GM13976 (cell line): ENCODE measurements around the gene ZBED2.

ENCODE experiments used
- DNase-seq: peaks from one replicate; pipeline ENCODE4 v3.0.0; 2012; ENCODE audit warnings: low spot score
- CTCF ChIP-seq: IDR thresholded peaks from 2 replicates; pipeline ENCODE4 v1.5.1; 2012; ENCODE audit warnings: borderline replicate concordance, mild to moderate bottlenecking; ENCODE audit not compliant: insufficient read depth; ENCODE audit errors: extremely low read depth, missing control alignments, control extremely low read depth
- in situ Hi-C: fragments of 300-500 bp; cut with MboI; formaldehyde crosslinking; loops from one replicate; pipeline ENCODE4 v1.12.0; 2022; ENCODE audit warnings: low sequenced_read_pairs, mixed read lengths, inconsistent platforms; ENCODE audit not compliant: unreplicated experiment

ZBED2 gene

DNA sequence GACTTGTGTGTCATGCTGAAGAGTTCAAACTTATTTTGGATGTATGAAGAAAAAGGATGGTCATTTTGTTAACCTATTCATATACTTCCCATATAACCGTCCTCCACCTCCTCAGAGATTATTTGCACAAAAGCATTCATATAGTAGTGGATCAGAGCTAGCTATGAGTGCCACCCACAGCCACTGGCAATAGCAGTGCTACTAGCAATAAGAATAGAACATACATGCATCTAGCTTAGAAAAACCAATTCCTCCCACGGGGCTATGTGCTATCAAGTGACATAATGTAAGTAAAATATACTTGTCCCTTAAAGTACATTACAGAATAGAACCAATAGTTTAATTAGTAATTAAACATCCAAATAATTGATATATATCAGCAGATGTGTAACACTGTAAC is 10.3 kb upstream of the ZBED2 start:
- no peak for DNase-seq
- in situ Hi-C loops, result no loop called here
- no peak for TF ChIP-seq CTCF

- DNase-seq, result no peak
- in situ Hi-C loops, result no loop called here
- TF ChIP-seq CTCF, result no peak
These were observed 9.9 kb upstream of the ZBED2 start for GRCh38 chr3:111605018-111605417.

DNA sequence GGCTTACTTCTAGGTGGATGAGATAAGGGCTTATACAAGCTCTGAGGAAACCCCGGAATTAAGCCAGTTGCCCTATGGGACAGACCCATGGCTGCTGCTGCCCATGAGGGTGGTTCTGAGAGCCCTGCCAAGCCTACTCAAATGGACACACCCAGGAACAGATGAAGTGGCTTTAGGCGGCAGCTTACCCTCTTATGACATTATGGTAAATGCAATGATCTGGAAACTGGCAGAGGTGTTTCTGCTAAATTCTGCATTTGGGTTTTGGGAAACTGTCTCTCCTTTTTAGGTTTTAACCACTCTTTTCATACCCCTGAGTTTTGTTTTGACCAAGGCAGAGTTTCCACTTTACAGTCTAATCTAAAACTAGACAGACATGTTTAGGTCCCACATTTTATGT is 9.0 kb upstream of the ZBED2 start:
- TF ChIP-seq CTCF, result no peak
- in situ Hi-C loops, result no loop called here
- no peak for DNase-seq

DNA sequence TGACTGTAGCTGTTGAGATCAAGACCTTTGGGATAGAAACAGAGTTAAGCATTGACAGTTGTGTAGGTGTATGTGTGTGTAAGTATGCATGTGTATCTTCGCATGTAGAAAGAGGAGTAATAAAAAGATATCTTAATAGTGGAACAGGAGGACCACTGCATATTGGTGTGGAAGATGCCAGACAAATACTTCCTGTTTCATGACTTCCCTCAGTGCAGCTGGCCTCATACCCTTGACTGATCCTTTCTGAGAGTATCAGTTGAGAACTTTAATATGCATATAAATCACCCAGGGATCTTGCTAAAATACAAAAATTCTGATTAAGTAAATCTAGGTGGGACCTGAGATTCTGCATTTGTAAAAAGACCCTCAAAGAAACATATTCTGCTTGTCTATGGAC is 8.5 kb upstream of the ZBED2 start:
- in situ Hi-C loops, result no loop called here
- no peak for DNase-seq
- no peak for TF ChIP-seq CTCF

DNA sequence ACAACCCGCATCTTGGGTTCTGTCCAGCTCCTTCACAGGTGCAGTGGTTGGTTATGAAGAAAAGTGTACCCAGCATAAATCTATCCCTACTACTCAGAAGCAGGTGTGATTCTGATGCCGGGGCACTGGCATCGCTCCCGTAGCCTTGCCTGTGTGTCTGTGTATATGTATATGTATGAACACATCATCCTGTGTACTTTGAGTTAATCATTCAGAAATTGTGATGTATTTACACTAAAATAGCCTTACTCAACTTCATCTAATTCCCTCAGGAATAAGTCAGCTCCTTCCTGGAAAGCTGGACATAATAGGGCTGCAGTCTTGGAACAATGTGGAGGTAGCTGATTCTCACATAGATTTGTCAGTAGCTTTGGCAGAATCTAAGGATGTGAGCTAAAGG is 6.7 kb upstream of the ZBED2 start:
- TF ChIP-seq CTCF, result no peak
- no peak for DNase-seq
- in situ Hi-C loops, result no loop called here

DNA sequence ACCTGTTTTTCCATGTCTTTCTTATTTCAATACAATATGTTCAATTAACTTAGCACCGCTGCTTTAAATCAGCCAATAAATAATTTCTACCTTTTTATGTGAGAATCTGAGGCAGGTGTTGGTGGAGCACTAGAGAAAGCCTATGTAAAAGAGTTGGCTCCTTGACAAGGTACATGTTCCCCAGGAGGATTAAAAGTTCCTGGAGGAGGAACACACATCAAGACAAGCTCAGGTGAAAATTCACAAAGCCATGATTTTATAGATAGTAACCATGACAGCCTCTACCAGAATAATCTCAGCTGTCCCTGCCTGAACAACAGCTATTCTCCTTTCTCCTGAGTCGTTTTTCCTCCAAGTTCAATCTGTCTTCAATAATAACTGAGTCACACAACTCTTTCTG is 3.4 kb upstream of the ZBED2 start:
- DNase-seq, result no peak

More for the DNA sequence above, 3.4 kb upstream of the ZBED2 start:
- TF ChIP-seq CTCF, result no peak
- in situ Hi-C loops, result no loop called here
